ENCODE results near the gene MAGI1.

The MAGI1 gene

DNA sequence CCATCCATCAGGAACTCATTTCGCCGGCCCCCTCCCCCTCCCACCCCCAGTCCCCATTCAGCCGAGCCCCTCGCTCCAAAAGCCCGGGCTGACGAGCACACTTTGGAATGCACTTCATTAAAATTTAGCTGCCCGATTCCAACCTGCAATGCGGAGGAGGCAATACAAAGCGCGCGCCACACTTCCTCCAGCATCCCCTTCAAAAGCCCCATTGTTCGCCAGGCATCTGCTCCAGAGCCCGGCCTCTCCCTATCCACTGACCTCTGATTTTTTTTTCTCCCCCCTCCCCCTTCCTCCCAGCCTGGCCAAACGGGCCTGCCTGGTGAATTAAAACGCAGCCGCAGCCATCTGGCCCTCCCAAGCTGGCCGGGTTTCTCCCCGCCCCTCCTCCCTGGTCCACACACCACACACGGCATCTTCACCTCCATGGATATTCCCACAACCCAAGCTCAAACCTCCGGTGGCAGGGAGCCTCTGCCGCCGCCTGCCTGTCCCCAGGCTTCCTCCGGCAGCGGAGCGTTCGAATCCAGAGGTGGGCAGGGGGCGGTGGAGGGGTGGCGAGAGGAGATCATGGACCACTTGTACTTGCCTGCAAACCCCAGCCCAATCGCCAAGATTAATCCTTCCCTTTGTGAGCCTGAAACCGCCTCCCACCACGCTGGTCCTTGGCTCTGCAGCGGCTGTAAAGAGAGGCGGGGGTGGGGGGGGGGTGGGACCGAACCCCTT is 441.3 kb downstream of the MAGI1 start:
- POLR2A ChIA-PET, result no interaction called here
- DNase-seq (ENCODE audit: extremely low spot score), result no peak
- CTCF ChIA-PET, result no interaction called here
- TF ChIP-seq ELF4 (IDR thresholded peaks at IDR 0.05), result no peak
- no peak for TF ChIP-seq SUZ12 (IDR thresholded peaks at IDR 0.05)
- TF ChIP-seq ARNT (IDR thresholded peaks at IDR 0.05), result no peak
- TF ChIP-seq, protein P1, sequence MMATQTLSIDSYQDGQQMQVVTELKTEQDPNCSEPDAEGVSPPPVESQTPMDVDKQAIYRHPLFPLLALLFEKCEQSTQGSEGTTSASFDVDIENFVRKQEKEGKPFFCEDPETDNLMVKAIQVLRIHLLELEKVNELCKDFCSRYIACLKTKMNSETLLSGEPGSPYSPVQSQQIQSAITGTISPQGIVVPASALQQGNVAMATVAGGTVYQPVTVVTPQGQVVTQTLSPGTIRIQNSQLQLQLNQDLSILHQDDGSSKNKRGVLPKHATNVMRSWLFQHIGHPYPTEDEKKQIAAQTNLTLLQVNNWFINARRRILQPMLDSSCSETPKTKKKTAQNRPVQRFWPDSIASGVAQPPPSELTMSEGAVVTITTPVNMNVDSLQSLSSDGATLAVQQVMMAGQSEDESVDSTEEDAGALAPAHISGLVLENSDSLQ (IDR thresholded peaks at IDR 0.05), result no peak
- no peak for TF ChIP-seq HDGF (IDR thresholded peaks at IDR 0.05; ENCODE audit: borderline replicate concordance)
- TF ChIP-seq FOXM1 (IDR thresholded peaks at IDR 0.05; ENCODE audit: borderline replicate concordance), result no peak
- TF ChIP-seq BHLHE40 (IDR thresholded peaks at IDR 0.05; ENCODE audit: borderline replicate concordance), result no peak
- TF ChIP-seq FOXK2 (IDR thresholded peaks at IDR 0.05), result no peak
- TF ChIP-seq FOXA1 (IDR thresholded peaks at IDR 0.05), result no peak
- TF ChIP-seq NFRKB (IDR thresholded peaks at IDR 0.05), result no peak
- no peak for TF ChIP-seq ZNF384 (IDR thresholded peaks at IDR 0.05)
- TF ChIP-seq CTBP1 (IDR thresholded peaks at IDR 0.05; ENCODE audit: borderline replicate concordance), result no peak
- TF ChIP-seq SP1 (IDR thresholded peaks at IDR 0.05), result no peak
- TF ChIP-seq L3MBTL2 (conservative IDR thresholded peaks at IDR 0.05), result no peak
- no peak for TF ChIP-seq TARDBP (IDR thresholded peaks at IDR 0.05)
- no peak for TF ChIP-seq LEF1 (IDR thresholded peaks at IDR 0.05; ENCODE audit: borderline replicate concordance)

DNA sequence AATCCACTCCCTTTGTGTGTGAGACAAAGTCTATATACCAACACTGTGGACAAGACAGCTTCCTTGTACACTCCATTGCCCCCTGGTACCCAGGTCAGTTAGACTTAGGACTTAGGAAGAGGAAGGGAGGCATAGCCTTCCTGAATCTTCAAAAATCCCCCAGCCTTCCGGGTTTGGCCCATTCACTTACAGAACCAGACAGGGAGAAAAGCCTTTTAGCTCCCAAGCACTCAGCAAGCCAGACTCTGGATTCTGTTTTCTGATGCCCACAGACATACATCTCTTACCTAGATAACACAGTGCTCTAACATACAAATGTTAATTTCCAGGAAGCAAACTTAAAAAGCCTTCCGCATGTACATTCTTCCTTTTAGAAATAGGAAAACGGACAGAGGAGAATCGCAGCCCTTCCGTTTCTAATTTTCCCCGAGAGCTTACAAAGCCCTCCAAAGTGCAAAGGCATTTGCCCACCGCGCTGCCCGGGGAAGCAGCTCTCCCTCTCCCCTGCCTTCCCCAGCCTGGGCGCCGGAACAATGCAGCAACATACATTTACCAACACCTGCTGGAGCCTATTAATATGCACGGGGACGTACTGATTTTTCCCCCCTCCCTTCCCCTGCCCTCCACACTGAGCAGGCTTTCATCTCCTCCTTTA is 442.0 kb downstream of the MAGI1 start:
- TF ChIP-seq ELF4 (IDR thresholded peaks at IDR 0.05) (no peak), LEF1 (IDR thresholded peaks at IDR 0.05; ENCODE audit: borderline replicate concordance) (no peak), HDGF (IDR thresholded peaks at IDR 0.05; ENCODE audit: borderline replicate concordance) (no peak), FOXA1 (IDR thresholded peaks at IDR 0.05) (no peak), L3MBTL2 (conservative IDR thresholded peaks at IDR 0.05) (no peak), SUZ12 (IDR thresholded peaks at IDR 0.05) (no peak), TARDBP (IDR thresholded peaks at IDR 0.05) (no peak), NFRKB (IDR thresholded peaks at IDR 0.05) (no peak), SP1 (IDR thresholded peaks at IDR 0.05) (no peak), FOXM1 (IDR thresholded peaks at IDR 0.05; ENCODE audit: borderline replicate concordance) (no peak), ARNT (IDR thresholded peaks at IDR 0.05) (no peak), ZNF384 (IDR thresholded peaks at IDR 0.05) (no peak), FOXK2 (IDR thresholded peaks at IDR 0.05) (no peak), CTBP1 (IDR thresholded peaks at IDR 0.05; ENCODE audit: borderline replicate concordance) (no peak)
- TF ChIP-seq, protein P1 (IDR thresholded peaks at IDR 0.05), result no peak
- ChIA-PET CTCF (interaction anchor here (1.0 kb wide), 1 partner anchor 154 kb away, joined by 5 read pairs; no protein-coding TSS in a partner anchor), POLR2A (no interaction called here)
- DNase-seq (ENCODE audit: extremely low spot score), result no peak

DNA sequence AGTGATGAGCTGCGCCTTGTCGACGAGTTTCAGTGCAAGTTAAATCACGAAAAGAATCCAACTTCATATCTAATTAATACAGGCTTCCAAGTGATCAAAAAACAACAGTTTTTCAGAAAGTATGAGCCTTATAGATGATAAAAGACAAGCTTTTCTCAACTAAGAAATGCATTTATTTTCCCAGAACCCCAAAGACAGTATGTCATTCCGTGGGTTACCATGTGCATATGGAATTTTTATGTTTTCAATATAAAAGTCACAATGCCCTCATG is 442.8 kb downstream of the MAGI1 start:
- TF ChIP-seq ELF4 (IDR thresholded peaks at IDR 0.05) (no peak), SUZ12 (IDR thresholded peaks at IDR 0.05) (no peak), SP1 (IDR thresholded peaks at IDR 0.05) (no peak), ARNT (IDR thresholded peaks at IDR 0.05) (no peak), HDGF (IDR thresholded peaks at IDR 0.05; ENCODE audit: borderline replicate concordance) (no peak)
- POLR2A ChIA-PET, result no interaction called here
- DNase-seq (ENCODE audit: extremely low spot score), result no peak
- CTCF ChIA-PET, result interaction anchor here (1.0 kb wide), 1 partner anchor 155 kb away, joined by 5 read pairs; no protein-coding TSS in a partner anchor

DNA sequence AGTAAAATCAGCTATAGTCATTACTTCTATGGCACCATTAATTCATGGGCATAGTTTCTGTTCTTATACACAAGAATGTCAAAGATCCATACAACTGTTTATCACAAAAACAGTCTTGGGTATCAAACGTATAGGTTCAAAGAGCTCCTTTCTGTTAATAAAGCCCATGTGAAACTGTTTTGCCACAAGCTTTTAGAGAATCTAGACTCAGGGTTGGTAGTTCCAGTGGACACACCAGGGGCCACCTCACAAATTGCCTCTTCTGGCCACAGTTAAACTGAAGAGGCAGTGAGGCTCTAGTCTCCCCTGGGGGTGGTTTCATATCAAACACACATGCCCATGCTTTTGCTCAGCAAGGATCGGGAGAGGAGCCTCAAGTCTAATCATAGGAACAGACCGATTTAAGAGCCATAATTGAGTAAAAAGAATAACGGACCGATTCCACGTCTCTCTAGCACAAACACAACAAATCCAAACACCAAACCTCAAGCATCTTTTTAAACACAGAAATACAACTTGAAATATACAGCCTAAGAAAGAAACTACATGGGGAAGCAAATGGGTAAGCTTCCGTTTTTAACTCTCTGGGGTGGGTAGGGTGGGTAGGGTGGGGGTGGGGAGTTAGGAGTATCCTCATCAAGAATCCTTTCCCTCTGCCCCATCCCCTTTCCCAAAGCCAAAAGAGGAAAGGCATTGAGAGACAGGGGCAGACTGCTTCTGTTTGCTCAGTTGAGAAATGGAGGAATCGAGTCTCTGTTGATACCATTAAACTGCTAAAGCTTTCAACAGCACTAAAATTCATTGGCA is 443.3 kb downstream of the MAGI1 start:
- DNase-seq (ENCODE audit: extremely low spot score), result no peak
- CTCF ChIA-PET, result no interaction called here
- no peak for TF ChIP-seq CTBP1 (IDR thresholded peaks at IDR 0.05; ENCODE audit: borderline replicate concordance)
- POLR2A ChIA-PET, result no interaction called here

DNA sequence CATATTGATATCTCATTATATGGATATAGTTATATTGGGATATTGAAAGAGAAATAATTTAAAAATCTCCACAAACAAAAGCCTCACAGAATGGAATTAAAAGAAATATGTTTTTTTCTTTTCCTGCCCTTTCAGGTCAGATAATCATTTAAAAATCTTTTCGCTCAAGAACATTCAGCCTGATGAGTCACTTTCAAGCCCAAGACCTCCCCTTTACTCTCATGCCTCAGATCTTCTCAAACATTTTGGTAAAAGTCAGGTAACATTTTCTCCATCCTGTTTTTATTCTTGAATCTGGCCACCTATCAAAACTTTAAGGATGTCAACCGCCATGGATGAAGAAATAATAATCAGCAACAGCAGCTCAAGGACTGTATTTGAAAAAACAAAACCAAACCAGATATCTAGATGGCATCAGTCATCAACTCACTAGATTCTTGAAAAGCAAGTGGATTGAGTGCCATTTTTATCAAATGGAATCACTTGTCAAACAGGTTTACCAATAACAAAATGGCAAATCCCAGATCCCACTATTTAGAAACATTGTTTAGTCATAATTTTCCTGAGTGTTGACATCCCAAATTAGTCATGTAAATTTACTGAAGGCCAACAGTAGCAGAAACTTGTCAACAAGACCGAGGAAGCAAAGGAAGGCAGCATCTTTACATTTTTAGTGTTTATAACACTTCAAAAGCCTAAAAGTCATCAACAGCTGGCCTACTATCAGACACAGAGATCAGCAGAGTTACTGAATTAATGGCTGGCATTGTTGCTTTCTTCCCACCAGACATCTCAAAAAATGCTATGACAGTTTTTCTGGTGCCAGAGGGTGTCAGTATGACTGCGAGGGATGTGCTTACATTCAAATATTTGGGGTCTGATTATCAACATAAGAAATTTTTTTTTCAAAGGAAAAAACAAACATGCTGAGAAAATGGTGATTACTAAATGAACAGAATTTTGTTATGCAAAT is 444.7 kb downstream of the MAGI1 start:
- CTCF ChIA-PET, result no interaction called here
- TF ChIP-seq SP1 (IDR thresholded peaks at IDR 0.05), result no peak
- no peak for TF ChIP-seq L3MBTL2 (conservative IDR thresholded peaks at IDR 0.05)
- TF ChIP-seq ARNT (IDR thresholded peaks at IDR 0.05), result no peak
- no peak for TF ChIP-seq ZNF384 (IDR thresholded peaks at IDR 0.05)
- no peak for TF ChIP-seq BHLHE40 (IDR thresholded peaks at IDR 0.05; ENCODE audit: borderline replicate concordance)
- TF ChIP-seq FOXK2 (IDR thresholded peaks at IDR 0.05), result no peak
- TF ChIP-seq, protein P1 (IDR thresholded peaks at IDR 0.05), result no peak
- TF ChIP-seq HDGF (IDR thresholded peaks at IDR 0.05; ENCODE audit: borderline replicate concordance), result no peak
- TF ChIP-seq FOXM1 (IDR thresholded peaks at IDR 0.05; ENCODE audit: borderline replicate concordance), result no peak
- no peak for TF ChIP-seq LEF1 (IDR thresholded peaks at IDR 0.05; ENCODE audit: borderline replicate concordance)
- no peak for TF ChIP-seq CTBP1 (IDR thresholded peaks at IDR 0.05; ENCODE audit: borderline replicate concordance)
- DNase-seq (ENCODE audit: extremely low spot score), result no peak
- POLR2A ChIA-PET, result no interaction called here

Measured in HEK293T (cell line).